NCI-H1417 (cell line): ENCODE measurements around the gene VSTM4.

Source experiments
- DNase-seq, 3 experiments: peaks; one replicate each; lab custom pipeline; 2025; lab: John Stamatoyannopoulos, UW

The VSTM4 gene

GRCh38 chr10:49116509-49117375, 1.4 kb upstream of the VSTM4 start:
- DNase-seq: no peak

- DNase-seq: no peak
These were observed 630 bp upstream of the VSTM4 start for GRCh38 chr10:49115796-49116508.

GRCh38 chr10:49114718-49115014, 656 bp downstream of the VSTM4 start:
- no peak for DNase-seq

GRCh38 chr10:49113741-49114141, 1.6 kb downstream of the VSTM4 start:
- no peak for DNase-seq

- no peak for DNase-seq
These were observed 2.5 kb downstream of the VSTM4 start for GRCh38 chr10:49112851-49113250.

- DNase-seq: no peak
These were observed 3.2 kb downstream of the VSTM4 start for GRCh38 chr10:49112098-49112497.

GRCh38 chr10:49111320-49111698, 4.0 kb downstream of the VSTM4 start:
- DNase-seq: no peak

- DNase-seq: no peak
These were observed 4.5 kb downstream of the VSTM4 start for GRCh38 chr10:49110684-49111319.

- DNase-seq: no peak
These were observed 5.5 kb downstream of the VSTM4 start for GRCh38 chr10:49109669-49110340.

- DNase-seq: no peak
These were observed 6.7 kb downstream of the VSTM4 start for GRCh38 chr10:49108656-49109055.

- DNase-seq: no peak
These were observed 7.4 kb downstream of the VSTM4 start for GRCh38 chr10:49107887-49108267.

- DNase-seq: no peak
These were observed 8.0 kb downstream of the VSTM4 start for GRCh38 chr10:49107111-49107886.

- DNase-seq: no peak
These were observed 8.9 kb downstream of the VSTM4 start for GRCh38 chr10:49106451-49106850.

GRCh38 chr10:49105076-49105475, 10.2 kb downstream of the VSTM4 start:
- DNase-seq: no peak

GRCh38 chr10:49104323-49104722, 11.0 kb downstream of the VSTM4 start:
- no peak for DNase-seq

GRCh38 chr10:49103761-49104160, 11.6 kb downstream of the VSTM4 start:
- DNase-seq: no peak

- DNase-seq: no peak
These were observed 16.3 kb downstream of the VSTM4 start for GRCh38 chr10:49099046-49099445.

- DNase-seq: no peak
These were observed 18.4 kb downstream of the VSTM4 start for GRCh38 chr10:49096890-49097445.

- no peak for DNase-seq
These were observed 20.7 kb downstream of the VSTM4 start for GRCh38 chr10:49094646-49095045.

- DNase-seq: no peak
These were observed 21.4 kb downstream of the VSTM4 start for GRCh38 chr10:49093922-49094321.

GRCh38 chr10:49092477-49092876, 22.8 kb downstream of the VSTM4 start:
- DNase-seq: no peak
